AG09309 (cell line): ENCODE results near the gene CRADD.

Experiments
- DNase-seq: peaks from one replicate; pipeline ENCODE4 v3.0.0-alpha.2; 2010; ENCODE audit warnings: low read depth
- H3K4me3 ChIP-seq: 2 replicates; pipeline ENCODE4 v1.5.1; 2011; ENCODE audit warnings: mild to moderate bottlenecking, low read depth, low read length, moderate library complexity; ENCODE audit not compliant: control insufficient read depth
- TF ChIP-seq, protein P1 (sequence below): IDR thresholded peaks from 2 replicates; pipeline ENCODE4 v1.5.1; 2011; ENCODE audit warnings: mild to moderate bottlenecking, low read depth, low read length, inconsistent platforms; ENCODE audit not compliant: insufficient read depth, control insufficient read depth; ENCODE audit errors: missing control alignments

The CRADD gene

DNA sequence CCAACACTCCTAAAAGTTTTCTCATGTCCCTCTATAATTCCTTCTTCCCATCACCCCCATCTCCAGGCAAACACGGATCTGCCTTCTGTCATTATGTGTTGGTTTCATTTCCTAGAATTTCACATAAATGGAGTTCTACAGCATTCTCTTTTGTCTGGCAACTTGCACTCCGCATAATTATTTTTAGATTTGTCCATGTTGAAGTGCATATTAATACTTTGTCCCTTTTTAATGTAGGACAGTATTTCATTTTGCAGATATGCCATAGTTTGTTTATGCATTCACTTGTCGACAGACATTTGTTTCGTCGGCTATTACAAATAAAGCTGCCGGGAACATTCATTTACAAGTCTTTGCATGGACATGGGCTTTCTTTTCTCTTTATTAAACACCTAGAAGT is 150.0 kb downstream of the CRADD start:
- DNase-seq: no peak
- TF ChIP-seq, protein P1, sequence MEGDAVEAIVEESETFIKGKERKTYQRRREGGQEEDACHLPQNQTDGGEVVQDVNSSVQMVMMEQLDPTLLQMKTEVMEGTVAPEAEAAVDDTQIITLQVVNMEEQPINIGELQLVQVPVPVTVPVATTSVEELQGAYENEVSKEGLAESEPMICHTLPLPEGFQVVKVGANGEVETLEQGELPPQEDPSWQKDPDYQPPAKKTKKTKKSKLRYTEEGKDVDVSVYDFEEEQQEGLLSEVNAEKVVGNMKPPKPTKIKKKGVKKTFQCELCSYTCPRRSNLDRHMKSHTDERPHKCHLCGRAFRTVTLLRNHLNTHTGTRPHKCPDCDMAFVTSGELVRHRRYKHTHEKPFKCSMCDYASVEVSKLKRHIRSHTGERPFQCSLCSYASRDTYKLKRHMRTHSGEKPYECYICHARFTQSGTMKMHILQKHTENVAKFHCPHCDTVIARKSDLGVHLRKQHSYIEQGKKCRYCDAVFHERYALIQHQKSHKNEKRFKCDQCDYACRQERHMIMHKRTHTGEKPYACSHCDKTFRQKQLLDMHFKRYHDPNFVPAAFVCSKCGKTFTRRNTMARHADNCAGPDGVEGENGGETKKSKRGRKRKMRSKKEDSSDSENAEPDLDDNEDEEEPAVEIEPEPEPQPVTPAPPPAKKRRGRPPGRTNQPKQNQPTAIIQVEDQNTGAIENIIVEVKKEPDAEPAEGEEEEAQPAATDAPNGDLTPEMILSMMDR: no peak
- H3K4me3 ChIP-seq: no peak overlapping the region

DNA sequence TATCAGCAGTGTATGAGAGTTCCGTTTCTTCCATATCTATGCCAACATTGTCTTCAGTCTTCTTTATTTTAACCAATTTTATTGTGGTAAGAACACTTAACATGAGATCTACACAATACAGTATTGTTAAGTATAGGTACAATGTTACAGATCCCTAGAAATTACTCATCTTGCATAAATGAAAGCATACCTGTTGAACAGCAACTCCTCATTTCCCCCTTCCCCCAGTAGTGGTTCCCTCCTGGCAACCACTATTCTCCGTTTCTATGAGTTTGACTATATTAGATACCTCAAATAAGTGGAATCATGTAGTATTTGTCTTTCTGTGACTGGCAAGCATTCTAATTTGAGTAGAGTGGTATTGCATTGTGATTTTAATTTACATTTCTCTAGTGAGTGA is 150.5 kb downstream of the CRADD start:
- DNase-seq: no peak
- no peak overlapping the region for H3K4me3 ChIP-seq
- TF ChIP-seq, protein P1: no peak

DNA sequence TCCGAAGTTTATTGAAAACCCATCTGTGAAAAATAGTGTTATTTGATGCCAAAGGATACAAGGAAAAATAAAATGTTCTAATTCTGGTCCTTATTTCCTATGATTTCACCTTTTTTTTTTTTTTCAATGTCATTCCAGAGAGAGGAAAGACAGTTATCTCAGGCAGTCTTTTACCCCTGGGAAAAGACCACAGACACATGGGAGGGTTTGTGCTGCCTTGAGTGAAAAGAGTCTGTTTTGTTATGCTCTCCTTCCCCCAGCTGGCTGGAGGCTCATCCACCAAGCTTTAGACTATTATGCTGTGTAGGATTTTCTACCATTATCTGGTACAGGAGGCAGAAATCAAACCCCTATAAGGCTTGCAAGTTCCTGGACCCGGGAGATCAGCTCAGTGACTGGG is 151.8 kb downstream of the CRADD start:
- no peak for DNase-seq
- H3K4me3 ChIP-seq: no peak overlapping the region
- TF ChIP-seq, protein P1: no peak

DNA sequence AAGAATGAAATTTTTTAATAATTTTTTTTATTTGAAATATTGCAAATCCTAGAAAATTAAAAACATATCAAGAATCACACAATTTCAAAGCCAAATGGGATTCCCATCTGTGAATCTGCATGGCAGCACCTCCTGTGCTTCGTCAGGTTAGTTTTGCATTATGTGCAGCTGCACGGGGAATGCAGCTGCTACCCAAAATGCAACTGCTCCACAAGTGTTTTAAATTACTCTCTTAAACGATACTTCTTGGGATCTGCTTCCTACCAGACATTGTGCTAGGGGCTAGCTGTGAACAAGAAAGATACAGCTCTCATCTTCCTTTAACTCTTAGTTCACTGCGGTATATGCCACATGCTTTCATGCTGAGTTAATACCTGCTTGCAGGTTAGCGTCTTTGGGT is 154.2 kb downstream of the CRADD start:
- TF ChIP-seq, protein P1: no peak

DNA sequence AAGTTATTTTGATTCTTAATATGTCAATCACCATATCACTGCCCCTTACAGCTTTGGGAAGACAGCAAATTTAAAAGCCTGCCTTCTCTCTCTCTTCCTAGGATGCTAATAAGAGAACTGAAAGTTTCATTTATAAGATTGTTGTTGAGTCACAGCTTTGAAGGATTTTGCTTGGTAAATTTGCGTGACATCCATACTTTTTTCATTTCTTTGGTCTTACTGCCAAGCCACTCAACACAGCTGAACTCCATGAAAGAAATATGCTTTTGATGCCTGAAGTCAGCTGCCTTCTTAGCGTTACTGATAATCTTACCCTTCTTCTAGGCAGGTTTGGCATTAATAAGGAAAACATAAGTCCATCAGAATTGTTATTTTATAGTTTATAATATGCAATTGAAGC is 155.0 kb downstream of the CRADD start:
- H3K4me3 ChIP-seq: no peak overlapping the region
- DNase-seq: no peak
- TF ChIP-seq, protein P1: no peak

More for the DNA sequence above, 154.2 kb downstream of the CRADD start:
- no peak overlapping the region for H3K4me3 ChIP-seq
- no peak for DNase-seq

DNA sequence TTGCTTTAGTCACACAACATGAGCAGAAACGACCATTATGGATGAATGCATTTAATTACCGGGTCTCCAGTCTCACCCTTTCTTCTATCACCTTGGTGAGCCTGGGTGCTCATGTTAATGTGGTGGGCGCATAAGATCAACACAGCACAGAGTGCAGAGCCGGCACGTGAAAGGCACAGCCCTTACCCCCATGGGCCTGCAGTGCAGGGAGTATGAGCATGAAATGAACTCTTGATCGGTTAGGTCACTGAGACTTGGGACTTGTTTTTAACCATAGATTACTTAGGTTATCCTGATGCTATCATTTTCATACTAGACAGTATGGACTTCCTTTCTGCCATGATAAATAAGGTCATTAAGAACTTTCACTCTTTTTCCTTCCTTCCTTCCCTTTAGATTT is 156.8 kb downstream of the CRADD start:
- TF ChIP-seq, protein P1: no peak
- H3K4me3 ChIP-seq: no peak overlapping the region
- DNase-seq: no peak

DNA sequence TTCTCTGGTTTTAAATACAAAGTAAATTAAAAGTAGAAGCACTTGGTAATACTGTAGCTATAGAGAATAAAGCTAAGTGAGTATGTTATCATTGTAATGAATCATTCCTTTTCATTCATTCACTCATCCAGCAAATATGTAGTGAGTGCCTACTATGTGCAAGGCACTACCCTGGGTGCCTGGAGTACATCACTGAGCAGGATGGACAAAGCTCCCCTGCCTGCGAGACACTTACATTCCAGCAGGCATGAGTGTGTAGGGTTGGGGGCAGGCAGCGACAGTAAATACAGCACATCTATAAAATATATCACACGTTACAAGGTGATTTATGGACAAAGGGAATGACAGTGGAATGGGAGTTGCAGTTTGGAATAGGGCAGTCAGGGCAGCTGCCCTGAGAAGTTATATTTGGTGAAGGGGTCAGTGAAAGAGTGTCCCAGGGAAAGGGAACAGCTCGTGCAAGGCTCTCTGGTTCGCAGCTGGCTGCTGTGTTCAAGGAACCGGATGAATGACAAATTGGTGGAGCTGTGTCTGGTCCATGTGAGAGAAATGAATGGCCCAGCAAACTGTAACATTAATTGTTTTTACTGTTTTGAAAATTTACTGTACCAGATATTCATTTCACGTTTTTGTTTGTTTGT is 159.6 kb downstream of the CRADD start:
- H3K4me3 ChIP-seq: no peak overlapping the region
- no peak for DNase-seq
- TF ChIP-seq, protein P1: no peak
